Myocyte (in vitro differentiated cells): ENCODE measurements around the gene PTPRN2. TPM values are rescaled to one million over a fixed set of nuclear protein-coding genes. Genes with fewer than 3 reads are reported as not detected.
"Not testable (repeated sequence)": the region's sequence is repeated elsewhere in the genome, so short reads cannot be mapped to it uniquely, and the experiment has no call there.

Source experiments
- DNase-seq: peaks from one replicate; pipeline ENCODE4 v3.0.0-alpha.2; 2012; ENCODE audit warnings: low read depth
- microRNA counts: library from miRNA; unstranded; fragments of <30 nt; microRNA quantifications from one replicate; lab custom pipeline; 2016
- microRNA-seq: library from miRNA; unstranded; fragments of <30 nt; microRNA quantifications from one replicate; pipeline ENCODE4, GENCODE V29; 2016
- total RNA-seq: library from RNA; depleted of rRNA; stranded (reverse); fragments of >200 nt; gene quantifications from 2 replicates; pipeline ENCODE4 v1.2.3, GENCODE V29; 2014

Gene PTPRN2
- total RNA-seq, 1 donor from 2014 or later: 0.24 TPM

DNA sequence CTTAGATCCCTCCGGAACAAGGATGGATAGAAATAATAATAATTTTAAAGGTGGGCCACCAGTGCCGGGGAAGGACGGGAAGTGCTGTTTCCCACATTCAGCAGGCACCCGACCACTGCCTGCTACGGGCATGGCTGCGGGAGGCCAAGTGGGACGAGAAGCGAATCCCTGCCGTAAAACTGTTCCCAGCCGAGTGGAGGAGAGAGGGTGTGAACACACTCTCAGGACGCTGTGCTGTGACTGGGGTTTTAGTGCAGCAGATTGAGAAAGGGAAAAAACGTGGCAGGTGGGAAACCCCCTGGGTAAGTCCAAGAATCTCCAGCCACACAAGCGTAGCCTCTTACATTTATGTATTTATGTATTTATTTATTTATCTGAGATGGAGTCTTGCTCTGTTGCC lies 1092.0 kb downstream of the PTPRN2 start:
- DNase-seq: no peak

DNA sequence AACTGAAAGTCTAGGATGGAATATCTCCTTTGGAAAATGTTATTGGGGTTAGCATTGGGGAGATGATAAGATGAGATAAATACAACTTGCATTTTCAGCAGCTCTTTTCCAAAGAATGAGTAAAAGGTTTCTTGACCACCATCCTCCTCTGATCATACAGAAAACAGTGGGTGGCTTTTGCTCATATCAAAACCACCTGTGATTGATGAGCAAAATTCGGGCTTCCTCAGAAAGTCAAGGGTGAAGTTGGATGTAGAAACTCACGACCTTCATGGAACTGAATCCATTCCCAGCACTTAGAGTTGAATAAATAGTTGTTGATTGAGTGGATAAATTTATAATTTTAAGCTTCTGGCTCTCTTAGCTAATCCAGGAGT lies 1092.5 kb downstream of the PTPRN2 start:
- no peak for DNase-seq

DNA sequence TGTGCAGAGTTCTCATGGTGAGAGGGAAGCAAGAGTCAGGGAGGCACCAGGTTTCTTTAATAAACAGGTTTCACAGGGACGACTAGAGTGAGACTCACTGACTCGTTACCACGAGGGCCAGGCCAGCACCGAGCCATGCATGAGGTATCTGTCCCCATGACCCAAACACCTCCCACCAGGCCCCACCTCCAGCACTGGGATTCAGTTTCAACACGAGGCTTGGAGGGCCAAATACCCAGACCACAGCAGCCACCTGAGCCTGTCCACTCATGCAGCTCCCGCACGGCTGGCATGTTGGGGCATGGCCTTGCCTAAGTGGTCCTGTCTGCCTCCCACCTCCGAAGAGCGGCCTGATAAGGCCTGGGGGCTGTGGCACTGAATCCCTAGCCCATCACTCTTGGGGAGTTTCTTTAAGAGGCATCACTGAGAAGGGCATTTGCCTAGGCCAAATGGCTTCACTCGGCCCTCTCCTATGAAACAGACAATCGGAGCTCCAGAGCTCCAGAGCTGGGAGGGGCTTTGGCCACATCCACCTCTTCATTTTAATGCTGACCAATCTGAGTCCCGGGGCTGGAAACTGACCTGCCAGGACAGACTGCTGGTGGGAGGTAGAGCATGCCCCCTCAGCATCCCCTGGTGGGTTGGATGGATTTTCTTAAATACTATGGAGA lies 1093.0 kb downstream of the PTPRN2 start:
- DNase-seq: no peak

DNA sequence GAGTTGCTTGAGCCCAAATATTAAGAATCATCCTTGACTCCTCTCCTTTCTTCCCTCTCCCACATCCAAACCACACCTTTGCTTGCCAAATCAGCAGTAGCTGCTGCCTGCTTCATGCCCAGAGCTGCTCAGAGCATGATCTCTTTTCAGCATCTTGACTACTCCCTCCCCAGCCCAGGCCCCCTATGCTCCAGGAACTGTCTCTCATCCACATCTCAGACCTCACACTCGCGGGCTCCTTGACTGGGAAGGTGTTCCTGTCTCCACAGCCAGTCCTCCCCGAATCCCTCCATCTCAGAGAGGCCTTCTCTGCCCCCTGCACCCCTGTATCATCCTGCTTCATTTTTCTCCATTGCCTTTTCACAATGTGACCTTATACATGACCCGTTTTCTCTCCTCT lies 1093.8 kb downstream of the PTPRN2 start:
- DNase-seq: no peak

DNA sequence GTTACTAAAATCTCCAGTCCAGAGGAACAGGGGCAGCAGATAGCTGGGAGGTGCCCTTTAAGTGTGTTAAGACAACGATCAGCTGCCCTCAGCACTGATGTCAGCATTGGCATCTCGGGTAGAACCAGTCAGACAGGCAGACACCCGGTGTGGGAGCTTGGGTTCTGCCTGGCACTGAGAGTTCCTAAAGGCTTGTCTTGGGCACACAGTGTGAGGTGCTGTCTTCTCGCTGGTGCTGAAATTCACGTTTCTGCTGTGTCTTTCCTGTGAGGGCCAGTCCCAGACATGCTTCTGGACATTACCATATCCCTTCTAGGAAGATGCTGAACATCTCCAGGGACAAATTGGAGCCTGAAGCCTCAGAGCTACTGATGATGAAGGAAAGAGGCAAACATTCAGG lies 1094.6 kb downstream of the PTPRN2 start:
- no peak for DNase-seq

DNA sequence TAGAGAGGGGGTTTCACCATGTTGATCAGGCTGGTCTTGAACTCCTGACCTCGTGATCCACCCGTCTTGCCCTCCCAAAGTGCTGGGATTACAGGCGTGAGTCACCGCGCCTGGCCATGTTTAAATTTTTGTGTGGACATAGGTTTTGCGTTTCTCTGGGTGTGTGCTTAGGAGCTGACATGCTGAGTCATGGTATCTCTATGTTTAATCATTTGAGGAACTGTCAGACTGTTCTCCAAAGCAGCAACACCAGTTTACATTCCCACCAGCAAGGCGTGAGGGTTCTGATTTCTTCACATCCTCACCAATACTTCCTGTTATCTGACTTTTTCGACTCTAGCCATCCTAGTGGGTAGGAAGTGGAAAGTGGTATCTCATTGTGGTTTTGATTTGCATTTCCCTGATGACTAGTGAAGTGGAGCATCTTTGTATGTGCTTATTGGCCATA lies 1097.1 kb downstream of the PTPRN2 start:
- DNase-seq: peak; percentile 7

DNA sequence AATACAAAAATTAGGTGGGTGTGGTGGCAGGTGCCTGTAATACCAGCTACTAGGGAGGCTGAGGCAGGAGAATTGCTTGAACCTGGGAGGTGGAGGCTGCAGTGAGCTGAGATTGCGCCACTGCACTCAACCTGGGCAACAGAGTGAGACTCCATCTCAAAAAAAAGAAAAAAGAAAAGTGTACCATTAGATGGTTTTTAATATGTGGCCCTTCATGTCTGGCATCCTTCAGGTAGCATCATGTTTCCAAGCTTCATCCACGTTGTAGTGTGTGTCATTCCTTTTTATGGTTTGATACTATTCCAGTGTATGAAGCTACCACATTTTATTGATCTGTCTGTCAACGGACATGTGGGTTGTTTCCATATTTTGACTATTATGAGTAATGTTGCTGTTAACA lies 1097.8 kb downstream of the PTPRN2 start:
- not testable (repeated sequence) for DNase-seq

MicroRNAs encoded within 50 kb of the gene (microRNA counts, 767-probe panel; counts per million panel counts)
- not detected for microRNA hsa-miR-595 (lab: Ali Mortazavi, UCI)

Small RNAs within 50 kb of the gene (microRNA-seq; reads per million reads assigned to microRNA genes)
- gene MIR153-2: not detected
- gene MIR5707: not detected
- not detected for gene MIR595

Other genes starting within 250 kb of the PTPRN2 start
- gene NCAPG2, start 117.0 kb upstream of the PTPRN2 start, total RNA-seq: 11.1 and 15.5 TPM in 2 replicates
- gene ESYT2, start 241.7 kb upstream of the PTPRN2 start, total RNA-seq: 115 and 137 TPM in 2 replicates